H1 (cell line): ENCODE results near the gene CBFA2T2. TPM values are rescaled to one million over a fixed set of nuclear protein-coding genes. Genes with fewer than 3 reads are reported as not detected.

Experiments used
- BACH1 ChIP-seq: IDR thresholded peaks from 2 replicates; pipeline ENCODE4 v1.6.1; 2012; ENCODE audit warnings: low read length, improper control_type of control experiment
- FOSL1 ChIP-seq: IDR thresholded peaks from 2 replicates; pipeline ENCODE4 v1.6.1; 2011; ENCODE audit warnings: mild to moderate bottlenecking, low read depth, low read length, moderate library complexity; ENCODE audit not compliant: insufficient read depth
- KDM1A ChIP-seq: fragments of 200-600, 300-600 bp; sonication (generic); IDR thresholded peaks from 2 replicates; pipeline ENCODE4 v1.7.1; 2016; ENCODE audit warnings: mild to moderate bottlenecking, low read length, borderline replicate concordance
- TAF1 ChIP-seq: IDR thresholded peaks from 2 replicates; pipeline ENCODE4 v1.6.1; 2011; ENCODE audit warnings: mild to moderate bottlenecking, low read depth, low read length
- polyA plus RNA-seq, 7 experiments: library from polyadenylated mRNA; depleted of rRNA in 3 of 7; stranded (reverse) in 5 of 7; unstranded in 2 of 7; fragments of >200 nt in 5 of 7; fragments of 200-250 nt in 2 of 7; gene quantifications; 1 replicate in 5 of 7; 2 replicates in 1 of 7; 4 replicates in 1 of 7; pipeline versions ENCODE4 v1.2.1 to v1.2.3, GENCODE V29; 2011 to 2013; ENCODE audit warnings: missing spikeins in 2 of 7, mixed read lengths in 2 of 7
- total RNA-seq: library from RNA; stranded (reverse); fragmentation: NEBNext Ultra II Directional; extraction: Animal tissue kit (Norgen Biotek cat#: 25700); gene quantifications from 2 replicates; pipeline ENCODE4 v1.2.1, GENCODE V29; 2021

CBFA2T2 gene
- total and polyA plus RNA-seq, 2 of the 8 experiments (the other 6 are each of a cell fraction or from before 2014, with no cell fraction given) = 11.6 to 12.9 TPM

DNA sequence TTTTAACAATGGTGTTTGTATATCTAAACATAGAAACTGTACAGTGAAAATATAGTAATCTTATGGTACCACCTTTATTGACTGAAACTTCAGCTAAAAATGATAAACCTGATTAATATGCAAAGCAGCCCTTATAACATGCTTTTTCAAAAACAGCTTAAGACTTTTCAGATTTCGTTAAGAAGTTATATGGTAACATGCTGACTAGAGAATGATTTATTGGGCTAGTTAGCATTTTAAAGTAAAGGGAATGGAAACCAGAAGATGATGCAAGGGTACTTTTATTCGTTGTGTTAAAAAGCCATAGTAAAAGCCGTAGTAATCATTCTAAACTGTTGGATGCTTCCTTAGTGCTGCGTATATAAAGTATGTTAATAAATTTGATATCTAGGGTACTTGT lies 50.5 kb downstream of the CBFA2T2 start (continued):
- TF ChIP-seq TAF1 (no peak), FOSL1 (no peak), BACH1 (no peak), KDM1A (no peak)
- TF ChIP-seq, all 59 proteins: peak for 0
